Limb (tissue), 2 donors: Measurements from ENCODE around the gene DIPK1B.

Source experiments
- DNase-seq, 2 donors: peaks; one replicate each; pipeline ENCODE4 v3.0.0-alpha.2; 2016; ENCODE audit errors: extremely low spot score in 2 of 2

The DIPK1B gene

DNA sequence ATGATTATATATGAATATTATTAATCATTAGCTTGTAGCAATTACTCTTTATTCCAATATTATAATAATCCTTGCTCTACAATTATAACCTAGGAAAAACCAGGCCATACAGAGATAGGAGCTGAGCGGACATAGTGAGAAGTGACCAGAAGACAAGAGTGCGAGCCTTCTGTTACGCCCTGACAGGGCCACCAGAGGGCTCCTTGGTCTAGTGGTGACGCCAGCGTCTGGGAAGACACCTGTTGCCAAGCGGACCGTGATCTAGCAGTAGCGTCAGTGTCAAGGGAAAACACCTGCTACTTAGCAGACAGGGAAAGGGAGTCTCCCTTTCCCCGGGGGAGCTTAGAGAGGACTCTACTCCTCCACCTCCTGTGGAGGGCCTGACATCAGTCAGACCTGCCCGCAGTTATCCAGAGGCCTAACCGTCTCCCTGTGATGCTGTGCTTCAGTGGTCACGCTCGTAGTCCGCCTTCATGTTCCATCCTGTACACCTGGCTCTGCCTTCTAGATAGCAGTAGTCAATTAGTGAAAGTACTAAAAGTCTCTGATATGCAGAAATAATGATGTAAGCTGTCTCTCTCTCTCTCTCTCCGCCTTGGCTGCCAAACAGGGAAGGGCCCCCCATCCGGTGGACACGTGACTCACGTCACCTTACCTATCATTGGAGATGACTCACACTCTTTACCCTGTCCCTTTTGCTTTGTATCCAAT is 54.2 kb downstream of the DIPK1B start:
- DNase-seq, result peak in 1 of 2 donors; percentile 45

DNA sequence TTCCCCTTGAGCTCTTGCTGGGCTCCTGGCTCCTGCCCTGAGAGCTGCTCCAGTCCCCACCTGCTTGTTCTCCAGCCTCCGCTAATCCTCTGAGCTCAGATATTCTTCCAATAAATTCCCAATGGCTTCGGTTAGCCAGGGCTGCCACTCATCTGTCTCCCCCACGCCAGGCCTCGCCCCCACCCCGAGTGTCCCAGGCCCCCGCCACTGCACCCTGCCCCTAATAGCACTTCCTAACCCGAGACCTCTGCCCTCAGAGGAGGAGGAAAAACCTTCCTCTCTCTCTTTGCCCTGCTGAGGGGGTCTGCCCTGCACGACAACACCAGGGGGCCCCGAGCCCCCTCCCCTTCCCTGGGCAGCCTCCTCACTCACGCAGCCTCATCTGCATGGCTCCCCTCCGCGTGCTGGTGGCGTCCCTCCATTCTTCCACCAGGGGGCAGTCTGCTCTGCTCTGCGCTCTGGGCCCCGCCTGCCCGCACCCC is 57.4 kb downstream of the DIPK1B start:
- DNase-seq, result peak in 1 of 2 donors; percentile 38

DNA sequence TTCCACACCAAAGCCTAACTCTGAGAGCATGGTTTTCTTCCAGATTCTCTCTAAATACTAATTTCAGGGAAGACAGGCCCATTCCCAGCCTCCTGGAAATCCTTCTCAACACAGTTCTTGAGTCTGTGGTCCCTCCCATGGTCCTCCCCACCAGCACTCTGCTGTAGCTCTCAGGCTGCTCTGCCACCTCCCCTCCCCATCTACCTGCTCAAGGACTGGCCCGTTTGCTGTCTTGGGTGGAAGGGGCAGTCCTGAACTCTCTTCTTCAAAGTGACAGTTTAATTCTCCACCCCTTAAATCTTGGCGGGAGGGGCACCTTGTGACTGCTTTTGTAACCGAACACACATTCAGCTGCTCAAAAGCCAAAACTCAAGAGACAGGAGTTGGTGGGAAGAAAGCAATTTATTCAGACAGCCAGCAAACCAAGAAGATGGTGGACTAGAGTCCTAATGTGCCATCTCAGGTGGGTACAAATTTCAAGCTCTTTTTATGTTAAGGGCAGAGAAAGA is 59.6 kb downstream of the DIPK1B start:
- no peak for DNase-seq

GRCh38 chr9:136773386-136774044 is 61.1 kb downstream of the DIPK1B start:
- DNase-seq, result no peak
